BE2C (cell line): Measurements from ENCODE around the gene NR1H3.
"Not testable (repeated sequence)": the region's sequence is repeated elsewhere in the genome, so short reads cannot be mapped to it uniquely, and the experiment has no call there.

Experiments used
- DNase-seq: peaks from one replicate; pipeline ENCODE4 v3.0.0-alpha.2; 2020
- H3K27me3 ChIP-seq: fragments of 250-450 bp; sonication (Bioruptor Pico); 2 replicates; pipeline ENCODE4 v1.5.1; 2020; ENCODE audit warnings: mild to moderate bottlenecking
- H3K36me3 ChIP-seq: fragments of 250-450 bp; sonication (Bioruptor Pico); 2 replicates; pipeline ENCODE4 v1.5.1; 2020; ENCODE audit warnings: mild to moderate bottlenecking
- H3K4me1 ChIP-seq: fragments of 250-450 bp; sonication (Bioruptor Pico); 2 replicates; pipeline ENCODE4 v1.5.1; 2020
- H3K4me3 ChIP-seq: 2 replicates; pipeline ENCODE4 v1.5.1; 2011; ENCODE audit warnings: low read depth, low read length
- H3K9me3 ChIP-seq: fragments of 250-450 bp; sonication (Bioruptor Pico); 2 replicates; pipeline ENCODE4 v1.5.1; 2020
- TF ChIP-seq, protein P1 (sequence below): IDR thresholded peaks from 2 replicates; pipeline ENCODE4 v1.5.1; 2012; ENCODE audit warnings: mild to moderate bottlenecking, low read depth, low read length

The NR1H3 gene

DNA sequence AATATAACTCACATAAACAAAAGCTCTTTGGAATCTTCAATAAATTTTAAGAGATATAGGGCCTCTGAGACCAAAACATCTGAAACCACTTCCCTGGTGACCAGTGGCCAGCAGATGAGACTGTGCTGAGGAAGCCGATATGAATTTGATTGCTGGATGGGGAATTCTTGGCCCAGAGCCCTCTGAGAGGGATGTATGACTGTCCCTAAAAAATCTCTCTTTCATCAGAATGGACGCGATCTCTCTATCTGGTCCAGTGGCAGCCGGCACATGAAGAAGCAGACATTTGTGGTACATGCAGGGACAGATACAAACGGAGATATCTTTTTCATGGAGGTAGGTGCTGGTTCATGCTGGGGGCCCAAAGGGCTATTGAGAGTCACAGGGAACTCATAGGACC, 57.2 kb downstream of the NR1H3 start:
- TF ChIP-seq, protein P1, sequence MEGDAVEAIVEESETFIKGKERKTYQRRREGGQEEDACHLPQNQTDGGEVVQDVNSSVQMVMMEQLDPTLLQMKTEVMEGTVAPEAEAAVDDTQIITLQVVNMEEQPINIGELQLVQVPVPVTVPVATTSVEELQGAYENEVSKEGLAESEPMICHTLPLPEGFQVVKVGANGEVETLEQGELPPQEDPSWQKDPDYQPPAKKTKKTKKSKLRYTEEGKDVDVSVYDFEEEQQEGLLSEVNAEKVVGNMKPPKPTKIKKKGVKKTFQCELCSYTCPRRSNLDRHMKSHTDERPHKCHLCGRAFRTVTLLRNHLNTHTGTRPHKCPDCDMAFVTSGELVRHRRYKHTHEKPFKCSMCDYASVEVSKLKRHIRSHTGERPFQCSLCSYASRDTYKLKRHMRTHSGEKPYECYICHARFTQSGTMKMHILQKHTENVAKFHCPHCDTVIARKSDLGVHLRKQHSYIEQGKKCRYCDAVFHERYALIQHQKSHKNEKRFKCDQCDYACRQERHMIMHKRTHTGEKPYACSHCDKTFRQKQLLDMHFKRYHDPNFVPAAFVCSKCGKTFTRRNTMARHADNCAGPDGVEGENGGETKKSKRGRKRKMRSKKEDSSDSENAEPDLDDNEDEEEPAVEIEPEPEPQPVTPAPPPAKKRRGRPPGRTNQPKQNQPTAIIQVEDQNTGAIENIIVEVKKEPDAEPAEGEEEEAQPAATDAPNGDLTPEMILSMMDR, result no peak
- Histone ChIP-seq H3K36me3 (no peaks in the 10 kb centered on the region; the same call in 1 of the 2 replicates), H3K9me3 (no peaks in the 10 kb centered on the region), H3K4me1 (no peaks in the 10 kb centered on the region), H3K4me3 (no peak overlapping the region), H3K27me3 (no peaks in the 10 kb centered on the region)
- DNase-seq, result no peak

GRCh38 chr11:47316501-47316900, 58.7 kb downstream of the NR1H3 start:
- DNase-seq, H3K36me3 ChIP-seq, H3K4me3 ChIP-seq, H3K9me3 ChIP-seq, H3K4me1 ChIP-seq, H3K27me3 ChIP-seq: not testable (repeated sequence)

GRCh38 chr11:47317064-47317828, 59.5 kb downstream of the NR1H3 start:
- H3K36me3 ChIP-seq, result no peaks in the 10 kb centered on the region; the same call in 1 of the 2 replicates
- no peak for DNase-seq
- TF ChIP-seq, protein P1, result no peak
- no peaks in the 10 kb centered on the region for H3K27me3 ChIP-seq
- H3K9me3 ChIP-seq, result no peaks in the 10 kb centered on the region
- no peaks in the 10 kb centered on the region for H3K4me1 ChIP-seq
- H3K4me3 ChIP-seq, result no peak overlapping the region

DNA sequence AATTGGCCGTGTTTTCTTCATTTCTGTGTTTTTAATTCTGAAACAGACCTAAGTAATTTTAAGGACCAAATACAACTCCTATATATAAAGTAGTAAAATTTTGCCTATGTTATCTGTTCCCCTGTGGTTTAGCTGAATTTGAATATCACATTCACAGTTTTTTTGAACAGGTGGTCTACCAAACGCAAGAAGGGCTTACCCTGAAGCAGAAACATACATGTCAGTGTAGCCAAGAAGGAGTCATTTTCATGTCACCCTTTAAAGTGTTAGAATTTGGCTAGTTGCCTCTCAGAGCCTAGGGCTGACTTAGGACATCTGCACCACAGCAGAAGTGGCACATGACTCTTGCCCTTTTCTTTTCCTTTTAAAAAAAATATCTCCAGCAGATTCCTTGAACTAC, 60.4 kb downstream of the NR1H3 start:
- Histone ChIP-seq H3K4me1 (no peaks in the 10 kb centered on the region), H3K4me3 (no peak overlapping the region), H3K27me3 (no peaks in the 10 kb centered on the region), H3K36me3 (no peaks in the 10 kb centered on the region; the same call in 1 of the 2 replicates), H3K9me3 (no peaks in the 10 kb centered on the region)
- DNase-seq, result no peak
- TF ChIP-seq, protein P1, result no peak
